ENCODE measurements around the gene ATPAF2.

Gene ATPAF2

DNA sequence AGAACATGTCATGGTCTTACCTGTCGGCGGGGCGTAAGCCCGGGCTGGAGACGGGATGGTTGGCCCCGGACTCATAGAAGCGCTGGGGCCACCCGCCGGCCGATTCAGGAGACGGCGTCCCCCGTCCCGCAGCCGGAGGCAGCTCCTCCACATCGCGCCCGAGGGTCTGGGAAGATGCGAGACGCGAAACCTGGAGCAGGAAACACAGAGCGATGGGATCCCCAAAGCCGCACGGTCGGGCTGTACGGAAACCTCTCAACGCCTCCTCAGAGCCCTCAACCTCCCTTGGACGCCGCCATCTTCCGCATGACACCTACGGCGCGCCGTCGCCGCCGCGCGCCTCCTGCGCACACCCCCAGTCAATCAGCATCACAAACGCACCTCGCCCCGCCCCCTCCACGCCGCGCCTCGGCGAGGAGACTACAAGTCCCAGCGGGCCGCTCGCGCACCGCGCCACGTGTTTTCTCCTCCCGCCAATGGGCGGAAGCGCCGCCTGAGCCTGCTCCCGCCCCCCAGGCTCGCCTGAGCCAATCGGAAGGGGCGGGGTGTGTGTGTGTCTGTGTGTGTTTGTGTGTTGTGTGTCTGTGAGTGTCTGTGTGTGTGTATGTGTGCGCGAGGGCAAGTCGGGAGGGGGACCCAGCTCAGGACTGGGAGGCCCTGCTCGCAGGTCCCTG lies at the start of gene ATPAF2, which contains the start of gene GID4:
Gene ATPAF2 (minus strand): TSS at position 308 of the 674 bp plus-strand sequence. CDS start 155 bp downstream, at position 153.
Gene GID4 (plus strand): TSS at position 548 of the 674 bp plus-strand sequence. CDS start 57 bp downstream, at position 605.
- DNase-seq (ENCODE audit: low spot score): peak; percentile 99

DNA sequence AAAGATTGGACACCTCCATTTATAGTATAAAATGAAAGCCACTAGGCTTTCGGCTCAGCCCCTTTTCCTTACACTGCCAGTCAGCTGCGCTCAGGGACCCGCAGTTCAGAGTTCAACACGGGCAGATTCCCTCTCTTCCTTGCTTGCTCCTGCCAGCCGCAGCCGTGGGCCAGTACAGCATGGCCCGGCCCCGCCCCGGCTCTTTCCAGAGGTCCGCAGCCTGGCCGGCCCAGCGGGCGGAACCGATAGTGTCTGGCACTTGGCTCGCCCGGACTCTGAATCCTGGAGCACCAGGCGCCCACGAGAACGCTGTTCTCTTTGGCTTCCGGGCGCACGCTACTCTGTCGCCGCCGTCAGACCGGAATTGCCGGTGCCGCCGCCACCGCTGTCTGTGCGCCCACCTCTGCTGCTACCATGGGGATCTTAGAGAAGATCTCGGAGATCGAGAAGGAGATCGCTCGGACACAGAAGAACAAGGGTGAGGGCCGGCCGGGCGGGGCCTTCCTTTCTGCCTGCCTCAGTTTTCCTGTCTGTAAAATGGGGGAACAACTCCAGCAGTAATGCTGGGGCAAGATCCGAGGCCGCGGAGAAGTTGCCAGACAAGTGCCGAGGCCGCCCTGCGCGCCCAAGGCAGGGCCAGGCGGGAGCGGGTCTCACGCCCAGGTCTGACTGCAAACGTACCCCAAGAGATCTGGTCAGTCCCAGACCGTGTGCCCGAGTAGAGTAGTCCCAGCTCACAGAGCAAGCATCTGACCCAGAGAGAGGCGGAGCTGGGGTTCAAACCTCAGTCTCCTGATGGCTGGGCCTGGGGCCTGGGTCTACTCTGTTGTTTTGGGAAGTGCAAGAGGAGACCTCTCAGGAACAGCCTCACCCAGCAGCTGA lies 48.9 kb upstream of the ATPAF2 start, which contains the start of gene DRG2:
Gene DRG2 (plus strand): TSS at position 339 of the 882 bp plus-strand sequence. CDS start 76 bp downstream, at position 415.
- peak; percentile 80 for DNase-seq (ENCODE audit: low spot score)

DNA sequence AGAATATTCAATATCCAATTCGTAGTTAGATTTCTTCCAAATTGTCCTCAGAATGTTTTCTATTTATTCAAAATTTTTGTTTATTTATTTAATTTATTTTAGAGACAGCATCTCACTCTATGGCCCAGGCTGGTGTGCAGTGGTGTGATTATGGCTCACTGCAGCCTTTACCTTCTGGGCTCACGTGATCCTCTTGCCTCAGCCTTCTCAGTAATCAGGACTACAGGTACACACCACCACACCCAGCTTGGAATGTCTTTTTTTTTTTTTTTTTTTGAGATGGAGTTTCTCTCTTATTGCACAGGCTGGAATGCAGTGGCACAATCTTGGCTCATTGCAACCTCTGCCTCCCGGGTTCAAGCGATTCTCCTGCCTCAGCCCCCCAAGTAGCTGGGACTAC lies 45.3 kb upstream of the ATPAF2 start:
- DNase-seq (ENCODE audit: low spot score): no peak

DNA sequence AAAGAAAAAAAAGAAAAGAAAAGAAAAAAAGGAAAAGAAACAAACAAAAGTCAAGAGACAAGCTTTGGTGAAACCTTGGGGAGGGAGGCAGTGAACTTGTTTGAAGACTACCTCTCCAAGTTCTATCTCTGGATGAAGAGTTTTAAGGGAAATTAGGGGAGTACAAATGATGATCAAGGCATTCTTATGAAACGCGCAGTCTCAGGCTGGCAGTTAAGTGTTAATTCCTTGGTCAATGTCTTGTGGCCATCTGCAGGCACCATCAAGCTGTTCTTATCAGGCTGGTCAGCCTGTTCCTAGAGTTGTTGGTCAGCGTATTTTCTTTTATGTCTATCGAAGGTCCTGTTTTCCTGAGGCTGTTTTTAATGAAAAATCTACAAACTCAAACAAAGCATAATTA lies 40.6 kb upstream of the ATPAF2 start:
- no peak for DNase-seq (ENCODE audit: low spot score)

DNA sequence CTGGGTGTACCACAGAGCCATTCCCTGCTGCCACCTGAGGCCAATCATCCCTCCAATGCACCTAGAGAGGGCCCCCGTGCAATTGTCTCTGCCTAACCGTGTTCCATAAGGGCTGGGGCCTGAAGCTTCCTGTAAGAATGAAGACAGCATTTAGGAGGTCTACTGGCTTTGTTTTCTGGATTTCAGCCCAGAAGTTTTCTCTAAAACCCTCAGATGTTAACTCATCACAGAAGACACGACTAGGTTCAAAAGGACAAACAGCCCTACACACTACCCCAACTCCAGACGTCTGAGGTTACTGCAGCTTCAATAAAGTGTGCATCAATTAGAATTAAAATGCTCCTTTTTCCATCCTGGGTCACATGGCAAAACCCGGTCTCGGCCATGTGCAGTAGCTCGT lies 38.0 kb upstream of the ATPAF2 start:
- no peak for DNase-seq (ENCODE audit: low spot score)

DNA sequence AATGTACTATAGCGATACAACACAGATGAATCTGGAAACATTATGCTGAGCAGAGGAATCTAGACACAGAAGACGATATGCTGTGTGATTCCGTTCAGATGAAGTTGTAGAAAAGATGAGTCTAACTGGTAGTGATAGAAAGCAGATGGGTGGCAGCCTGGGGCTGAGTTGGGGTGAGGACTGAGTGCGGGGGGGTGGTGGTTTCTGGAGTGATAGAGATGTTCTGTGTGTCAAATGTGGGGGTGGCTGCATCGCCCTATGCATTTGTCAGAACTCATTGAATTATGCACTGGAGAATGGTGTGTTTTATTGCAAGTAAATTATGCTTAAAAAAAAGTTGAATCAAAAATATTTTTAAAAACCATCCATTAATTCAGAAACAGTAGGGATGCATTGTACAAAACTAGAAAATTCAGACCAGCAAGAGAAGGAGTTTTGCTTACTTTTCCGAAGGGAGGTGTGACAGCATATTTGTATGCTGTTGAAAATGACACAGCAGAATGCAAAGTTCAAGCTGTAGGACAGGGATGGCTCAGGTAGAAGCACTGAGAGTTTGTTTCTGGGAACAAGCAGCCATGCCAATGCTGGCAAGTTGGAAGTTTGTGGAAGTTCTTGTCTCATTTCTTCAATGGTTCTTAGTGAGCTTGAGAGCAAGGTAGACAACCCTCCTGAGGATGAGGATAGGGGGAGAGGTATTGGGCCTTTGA lies 35.8 kb upstream of the ATPAF2 start:
- no peak for DNase-seq (ENCODE audit: low spot score)

DNA sequence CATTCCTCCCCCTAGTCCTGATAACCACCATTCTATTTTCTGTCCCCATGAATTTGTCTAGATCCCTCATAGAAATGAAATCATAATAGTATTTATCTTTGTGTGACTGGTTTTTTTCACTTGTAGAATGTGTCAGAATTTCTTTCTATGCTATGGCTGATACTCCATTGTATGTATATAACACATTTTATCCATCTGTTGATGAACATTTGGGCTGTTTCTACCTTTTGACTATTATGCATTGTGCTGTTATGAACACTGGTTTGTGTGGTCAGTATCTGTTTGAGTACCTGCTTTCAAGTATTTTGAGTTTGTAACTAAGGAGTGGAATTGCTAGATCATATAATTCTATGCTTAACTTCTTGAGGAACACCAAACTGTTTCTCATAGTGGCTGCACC lies 32.8 kb upstream of the ATPAF2 start:
- no peak for DNase-seq (ENCODE audit: low spot score)

DNA sequence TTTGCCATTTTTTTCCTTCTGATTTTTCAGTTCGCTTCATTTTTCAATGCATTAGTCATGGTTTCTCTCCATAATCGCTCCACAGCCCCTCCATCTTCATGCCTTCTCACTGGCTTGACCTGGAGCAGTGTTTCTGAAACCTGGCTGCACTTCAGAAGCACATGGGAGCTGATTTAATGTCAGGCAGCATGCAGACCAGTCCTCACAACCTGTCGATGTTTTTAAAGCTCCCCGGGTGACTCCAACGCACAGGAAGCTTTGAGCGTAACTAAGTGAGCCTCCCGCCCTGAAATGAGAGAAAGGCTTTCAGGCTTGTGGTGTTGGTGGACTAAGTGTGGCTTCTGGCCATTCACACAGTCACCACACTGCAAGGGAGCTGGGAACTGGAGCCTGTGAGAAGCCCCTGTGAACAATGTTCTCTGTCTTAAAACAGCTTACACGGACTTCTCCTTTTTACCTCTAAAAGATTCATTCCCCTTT lies 31.9 kb upstream of the ATPAF2 start:
- no peak for DNase-seq (ENCODE audit: low spot score)

DNA sequence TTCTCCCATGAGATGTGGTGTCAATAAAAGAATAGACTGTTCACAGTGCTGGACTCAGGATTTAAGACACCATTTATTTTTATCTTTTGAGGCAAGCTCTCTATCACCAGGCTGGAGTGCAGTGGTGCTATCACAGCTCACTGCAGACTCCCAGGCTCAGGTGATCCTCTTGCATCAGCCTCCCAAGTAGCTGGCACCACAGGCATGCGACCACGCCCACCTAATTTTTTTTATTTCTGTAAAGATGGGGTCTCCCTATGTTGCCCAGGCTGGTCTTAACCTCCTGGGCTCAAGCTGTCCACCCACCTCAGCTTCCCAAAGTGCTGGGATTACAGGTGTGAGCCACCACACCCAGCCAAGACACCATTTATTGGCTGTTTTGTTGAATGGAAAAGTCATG lies 30.1 kb upstream of the ATPAF2 start:
- DNase-seq (ENCODE audit: low spot score): no peak

DNA sequence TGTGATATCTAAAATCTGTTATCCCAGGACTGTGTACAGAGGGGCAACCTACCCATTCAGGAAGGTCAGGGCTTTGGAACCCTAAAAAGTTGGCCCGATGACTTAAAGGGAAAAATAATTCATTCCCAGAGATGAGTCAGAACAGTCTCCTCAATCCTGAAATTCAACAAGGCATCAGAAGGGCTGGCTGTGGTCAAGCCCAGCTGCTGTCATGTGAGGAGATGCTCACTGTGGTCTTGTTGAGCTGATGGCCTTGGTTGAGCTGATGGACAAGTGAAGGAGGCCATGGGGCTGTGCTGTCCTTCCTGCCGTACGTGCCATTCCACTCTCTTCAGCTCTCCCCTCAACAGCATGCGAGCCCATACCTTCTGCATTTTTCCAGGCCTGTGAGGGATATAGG lies 27.9 kb upstream of the ATPAF2 start:
- no peak for DNase-seq (ENCODE audit: low spot score)

DNA sequence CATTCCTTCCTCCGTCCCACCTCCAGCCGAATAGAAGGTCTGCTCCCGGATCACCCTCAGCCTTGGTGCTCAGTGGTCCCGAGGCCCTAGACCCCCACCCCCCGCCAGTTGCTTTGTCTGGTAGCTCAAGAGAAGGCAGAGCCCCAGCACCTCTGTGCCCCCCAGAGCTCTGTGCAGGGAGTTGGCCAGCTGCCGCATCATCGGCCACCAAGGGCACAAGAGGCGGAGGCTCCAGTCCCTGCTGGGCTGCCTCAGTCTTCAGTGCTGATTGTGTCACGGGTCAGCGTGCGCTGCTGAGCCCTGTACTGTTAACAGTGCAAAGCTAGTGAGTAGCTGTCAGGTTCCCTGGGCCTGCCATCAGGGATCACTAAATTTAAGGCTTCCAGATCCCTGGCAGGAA lies 26.6 kb upstream of the ATPAF2 start:
- no peak for DNase-seq (ENCODE audit: low spot score)

DNA sequence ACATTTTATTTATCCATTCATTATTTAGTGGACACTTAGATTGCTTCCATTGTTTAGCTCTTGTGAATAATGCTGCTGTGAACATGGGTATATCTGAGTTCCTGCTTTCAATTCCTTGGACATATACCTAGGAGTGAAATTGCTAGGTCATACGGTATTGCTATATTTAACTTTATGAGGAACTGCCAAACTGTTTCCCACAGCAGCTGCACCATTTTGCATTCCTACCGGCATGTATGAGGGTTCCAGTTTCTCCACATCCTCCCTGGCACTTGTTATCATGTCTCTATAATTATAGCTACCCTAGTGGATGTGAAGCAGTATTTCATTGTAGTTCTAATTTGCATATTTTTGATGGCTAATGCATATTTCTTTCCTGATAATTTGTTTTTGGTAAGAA lies 25.1 kb upstream of the ATPAF2 start:
- DNase-seq (ENCODE audit: low spot score): no peak

DNA sequence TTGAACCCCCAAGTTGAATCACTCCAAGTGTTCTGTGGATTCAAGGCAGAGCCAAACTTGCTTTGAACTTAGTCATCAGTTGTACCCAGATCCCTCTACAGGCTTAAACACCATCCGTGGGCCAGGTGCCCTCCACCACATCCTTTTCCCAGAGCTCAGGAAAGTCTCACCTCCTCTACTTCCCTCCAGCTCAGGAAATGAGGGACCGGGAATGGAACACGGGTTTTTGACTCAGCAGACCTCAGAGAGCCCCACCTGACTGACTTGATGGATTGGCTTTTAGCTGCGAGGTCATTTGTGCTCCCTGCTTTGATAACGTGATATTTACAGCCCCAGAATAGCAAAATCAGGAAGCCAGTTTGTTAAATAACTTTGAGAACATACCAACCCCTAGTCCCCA lies 20.3 kb upstream of the ATPAF2 start:
- DNase-seq (ENCODE audit: low spot score): no peak

DNA sequence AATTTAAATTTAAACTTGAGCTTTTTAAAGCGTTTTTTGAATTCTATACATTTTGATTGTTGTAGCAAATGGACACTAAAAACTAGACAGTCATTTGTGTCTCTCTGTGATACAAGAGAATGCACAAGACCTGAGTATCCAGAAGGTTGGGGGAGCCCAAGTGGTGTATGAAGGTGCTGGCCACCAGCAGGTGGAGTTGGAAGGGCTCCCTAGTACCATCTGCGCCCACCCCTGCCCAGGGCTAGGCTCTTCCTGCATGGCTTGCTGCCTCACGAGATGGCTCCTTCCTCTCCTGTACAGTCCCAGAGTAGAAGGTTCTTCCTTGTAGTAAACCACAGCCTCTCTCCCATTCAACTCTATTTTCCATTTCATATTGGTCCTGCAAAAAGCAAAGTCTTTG lies 17.2 kb upstream of the ATPAF2 start:
- DNase-seq (ENCODE audit: low spot score): no peak

DNA sequence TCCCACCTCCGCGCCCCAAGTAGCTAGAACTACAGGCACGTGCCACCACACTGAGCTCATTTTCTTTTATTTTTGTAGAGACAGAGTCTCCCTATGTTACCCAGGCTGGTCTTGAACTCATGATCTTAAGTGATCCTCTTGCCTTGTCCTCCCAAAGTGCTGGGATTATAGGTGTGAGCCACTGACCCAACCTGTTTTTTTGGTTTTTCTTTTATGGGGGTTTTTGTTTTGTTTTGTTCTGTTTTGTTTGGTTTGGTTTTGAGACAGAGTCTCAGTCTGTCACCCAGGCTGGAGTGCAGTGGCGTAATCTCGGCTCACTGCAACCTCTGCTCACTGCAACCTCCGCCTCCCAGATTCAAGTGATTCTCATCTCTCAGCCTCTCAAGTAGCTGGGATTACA lies 16.6 kb upstream of the ATPAF2 start:
- DNase-seq (ENCODE audit: low spot score): no peak

DNA sequence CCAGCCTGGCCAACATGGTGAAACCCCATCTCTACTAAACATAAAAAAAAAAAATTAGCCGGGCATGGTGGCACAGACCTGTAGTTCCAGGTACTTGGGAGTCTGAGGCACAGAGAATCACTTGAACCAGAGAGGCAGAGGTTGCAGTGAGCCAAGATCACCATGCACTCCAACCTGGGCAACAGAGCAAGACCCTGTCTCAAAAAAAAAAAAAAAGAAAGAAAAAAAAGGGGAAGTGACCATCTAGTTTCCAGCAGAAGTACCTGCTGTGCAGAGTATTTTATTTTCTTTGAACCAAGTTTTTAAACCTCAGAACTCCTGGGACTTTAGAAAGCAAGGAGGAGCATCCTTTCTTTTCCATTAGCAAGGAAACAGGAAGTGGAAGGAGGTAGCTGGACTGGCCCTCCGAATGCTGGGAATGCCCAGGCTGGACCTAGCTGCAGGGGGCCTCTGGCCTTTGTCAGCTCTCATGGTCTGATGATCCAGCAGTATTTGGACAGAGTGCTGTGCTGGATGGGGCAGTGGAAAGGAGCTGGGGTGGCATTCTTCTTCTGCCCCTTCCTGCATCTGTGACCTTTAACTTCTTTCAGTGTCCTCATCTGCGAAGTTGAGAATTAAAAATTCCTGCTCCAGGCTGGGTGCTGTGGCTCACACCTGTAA lies 6.9 kb upstream of the ATPAF2 start:
- DNase-seq (ENCODE audit: low spot score): no peak

DNA sequence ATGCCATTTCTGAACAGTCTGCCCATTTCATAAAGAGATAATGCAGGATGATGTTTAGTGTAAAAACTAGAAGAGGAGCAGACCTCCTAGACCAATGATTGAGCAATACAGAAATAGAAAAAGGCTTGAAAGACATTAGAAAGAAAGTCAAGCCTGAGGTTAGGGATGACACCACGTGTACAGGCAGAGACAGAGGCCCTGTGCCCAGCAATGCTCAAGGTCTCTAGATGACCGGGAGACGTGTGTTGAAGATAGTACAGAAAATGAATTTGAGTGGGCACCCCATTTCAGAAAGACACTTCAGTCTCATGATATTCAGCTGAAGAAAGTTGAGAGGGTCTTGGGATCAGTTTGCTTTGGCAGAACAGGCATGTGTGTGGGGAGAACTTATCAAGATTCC lies 5.6 kb upstream of the ATPAF2 start:
- no peak for DNase-seq (ENCODE audit: low spot score)

DNA sequence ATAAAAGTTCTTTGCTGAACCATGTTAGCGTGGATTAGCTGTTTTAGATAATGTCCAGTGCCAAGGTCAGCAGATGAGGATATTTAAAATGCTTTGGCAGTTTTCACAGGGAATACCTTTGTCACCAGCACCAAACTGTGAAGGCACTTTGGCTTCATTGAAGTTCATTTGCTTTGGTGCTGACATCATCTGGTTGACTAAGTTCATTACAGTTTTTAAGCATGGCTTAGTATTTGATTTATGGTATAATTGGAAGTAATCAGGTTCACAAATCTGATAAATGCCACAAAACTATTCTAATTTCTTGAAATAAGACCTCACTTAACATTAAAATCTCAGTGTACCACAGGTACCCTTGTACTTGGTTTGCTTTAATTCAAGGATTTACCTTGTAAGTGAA lies 4.5 kb upstream of the ATPAF2 start:
- no peak for DNase-seq (ENCODE audit: low spot score)

DNA sequence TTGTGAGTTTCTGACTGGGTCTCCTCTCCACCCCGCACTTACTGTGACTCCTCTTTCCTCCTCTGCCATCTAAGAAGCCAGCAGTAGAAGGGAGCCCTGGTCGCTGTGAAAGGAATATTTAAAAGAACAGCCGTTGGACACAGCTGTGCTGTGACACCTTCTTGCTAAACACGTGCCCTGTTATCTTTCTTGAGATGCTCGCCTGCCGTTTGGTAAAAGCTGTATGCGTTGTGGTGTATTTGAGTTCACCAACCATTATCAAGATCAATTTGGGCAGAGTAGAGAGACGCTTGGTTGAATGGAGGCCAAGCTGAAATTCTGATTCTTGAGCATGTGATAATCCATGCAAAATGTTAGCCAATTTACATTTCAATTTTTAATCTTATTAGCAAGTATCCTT lies 4.0 kb upstream of the ATPAF2 start:
- no peak for DNase-seq (ENCODE audit: low spot score)

DNA sequence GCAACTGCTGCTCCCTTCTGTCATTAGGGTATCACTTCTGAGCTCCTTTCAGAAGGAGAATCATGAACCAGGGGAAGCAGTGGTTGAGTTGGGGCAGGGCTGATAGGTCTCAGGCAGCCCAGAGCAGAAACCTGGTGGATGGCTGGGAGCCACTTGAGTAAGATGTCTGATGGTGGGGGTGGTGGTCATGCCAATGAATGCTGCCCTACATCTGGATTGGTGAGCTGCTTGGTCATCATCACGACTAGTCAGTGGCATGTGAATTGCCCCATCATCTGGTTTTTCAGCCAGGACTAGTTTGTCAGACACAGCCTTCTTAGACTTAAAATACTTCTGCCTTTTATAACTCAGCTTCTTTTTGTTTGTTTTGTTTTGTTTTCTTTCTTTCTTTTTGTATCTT lies 2.8 kb upstream of the ATPAF2 start:
- DNase-seq (ENCODE audit: low spot score): no peak

DNA sequence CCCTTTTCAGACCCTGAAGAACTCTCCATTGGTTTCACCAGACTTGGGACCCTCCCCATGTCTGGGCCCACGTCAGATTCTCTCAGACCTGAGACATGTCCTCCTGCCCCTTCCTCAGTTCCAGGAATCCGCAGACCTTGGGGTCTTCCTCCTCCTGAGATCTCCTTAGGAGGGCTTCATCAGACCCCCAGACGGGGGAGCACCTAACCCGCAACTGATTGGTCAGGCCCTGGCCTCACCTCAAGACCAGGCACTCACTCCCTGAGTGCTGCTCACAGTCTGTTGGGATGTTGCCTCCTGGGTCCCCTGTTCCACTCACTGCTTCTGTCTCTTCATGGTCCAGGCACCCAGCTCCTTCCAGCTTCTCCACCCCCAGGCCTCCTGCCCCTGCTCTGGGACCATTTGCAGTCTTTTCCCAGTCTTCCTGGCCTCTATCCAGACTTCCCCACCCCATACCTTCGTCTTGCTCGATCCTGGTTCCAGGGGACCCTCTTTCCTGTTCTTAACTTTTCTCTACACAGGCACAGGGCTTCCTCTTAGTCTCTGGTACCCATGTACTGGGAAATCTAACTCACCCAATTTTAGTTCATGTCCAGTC lies 1.4 kb upstream of the ATPAF2 start:
- DNase-seq (ENCODE audit: low spot score): no peak

Measured in CD4-positive, alpha-beta T cell treated with Interleukin-6 at 100 ng/mL for 8 hours (primary cell).